ENCODE results near the gene CAT.
"Not testable (repeated sequence)": the region's sequence is repeated elsewhere in the genome, so short reads cannot be mapped to it uniquely, and the experiment has no call there.

Gene CAT

DNA sequence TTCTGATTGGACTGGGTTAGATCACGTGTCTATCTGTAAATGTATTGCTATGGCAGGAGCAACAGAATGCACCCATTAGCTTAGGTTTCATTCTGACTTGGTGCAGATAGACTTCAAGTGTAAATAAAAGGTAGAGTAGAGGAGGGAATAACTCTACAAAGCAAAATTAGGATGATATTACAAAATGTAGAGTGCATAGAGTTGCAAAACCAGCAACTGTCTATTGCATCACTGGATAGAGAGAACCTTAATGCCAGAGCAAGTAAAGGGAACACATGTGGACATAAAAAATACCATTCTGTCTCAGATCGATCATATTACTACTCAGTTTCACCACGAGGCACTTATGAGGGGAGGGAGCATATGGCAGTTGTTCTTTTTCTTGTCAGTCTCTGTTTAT lies 22.0 kb upstream of the CAT start:
- H3K4me3 ChIP-seq (ENCODE audit: low read depth, low read length): no peak overlapping the region
- DNase-seq: no peak
- H3K9me3 ChIP-seq (ENCODE audit: severe bottlenecking): peaks cover 6% of the 10 kb centered on the region
- H3K27ac ChIP-seq: no peak overlapping the region
- no peaks in the 10 kb centered on the region for H3K36me3 ChIP-seq
- no peaks in the 10 kb centered on the region for H3K27me3 ChIP-seq (ENCODE audit: insufficient read depth, low read depth, severe bottlenecking)
- TF ChIP-seq, protein P1, sequence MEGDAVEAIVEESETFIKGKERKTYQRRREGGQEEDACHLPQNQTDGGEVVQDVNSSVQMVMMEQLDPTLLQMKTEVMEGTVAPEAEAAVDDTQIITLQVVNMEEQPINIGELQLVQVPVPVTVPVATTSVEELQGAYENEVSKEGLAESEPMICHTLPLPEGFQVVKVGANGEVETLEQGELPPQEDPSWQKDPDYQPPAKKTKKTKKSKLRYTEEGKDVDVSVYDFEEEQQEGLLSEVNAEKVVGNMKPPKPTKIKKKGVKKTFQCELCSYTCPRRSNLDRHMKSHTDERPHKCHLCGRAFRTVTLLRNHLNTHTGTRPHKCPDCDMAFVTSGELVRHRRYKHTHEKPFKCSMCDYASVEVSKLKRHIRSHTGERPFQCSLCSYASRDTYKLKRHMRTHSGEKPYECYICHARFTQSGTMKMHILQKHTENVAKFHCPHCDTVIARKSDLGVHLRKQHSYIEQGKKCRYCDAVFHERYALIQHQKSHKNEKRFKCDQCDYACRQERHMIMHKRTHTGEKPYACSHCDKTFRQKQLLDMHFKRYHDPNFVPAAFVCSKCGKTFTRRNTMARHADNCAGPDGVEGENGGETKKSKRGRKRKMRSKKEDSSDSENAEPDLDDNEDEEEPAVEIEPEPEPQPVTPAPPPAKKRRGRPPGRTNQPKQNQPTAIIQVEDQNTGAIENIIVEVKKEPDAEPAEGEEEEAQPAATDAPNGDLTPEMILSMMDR (IDR thresholded peaks at IDR 0.05; ENCODE audit: low read depth, low read length): no peak

DNA sequence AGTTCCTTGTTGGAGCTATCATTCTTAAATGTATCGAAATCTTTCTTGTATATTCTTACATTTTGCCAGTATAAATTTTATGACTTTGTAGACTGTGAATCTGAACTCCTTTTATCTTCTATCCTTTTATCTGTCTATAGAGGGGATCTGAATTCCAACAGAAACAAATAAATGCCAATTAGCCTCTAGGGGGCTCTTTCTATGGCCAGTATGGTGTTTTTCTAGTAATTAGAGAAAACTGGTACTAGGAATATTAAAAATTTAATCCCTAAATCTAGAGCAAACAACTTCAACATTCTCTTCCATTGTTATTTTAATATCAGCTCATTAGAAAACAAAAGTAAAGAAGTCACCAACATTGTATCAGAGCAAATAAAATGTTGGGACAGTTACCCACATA lies 21.5 kb upstream of the CAT start:
- H3K4me3 ChIP-seq (ENCODE audit: low read depth, low read length): no peak overlapping the region
- no peaks in the 10 kb centered on the region for H3K27me3 ChIP-seq (ENCODE audit: insufficient read depth, low read depth, severe bottlenecking)
- H3K9me3 ChIP-seq (ENCODE audit: severe bottlenecking): peaks cover 6% of the 10 kb centered on the region
- TF ChIP-seq, protein P1 (IDR thresholded peaks at IDR 0.05; ENCODE audit: low read depth, low read length): no peak
- no peak for DNase-seq
- H3K36me3 ChIP-seq: no peaks in the 10 kb centered on the region
- H3K27ac ChIP-seq: no peak overlapping the region

DNA sequence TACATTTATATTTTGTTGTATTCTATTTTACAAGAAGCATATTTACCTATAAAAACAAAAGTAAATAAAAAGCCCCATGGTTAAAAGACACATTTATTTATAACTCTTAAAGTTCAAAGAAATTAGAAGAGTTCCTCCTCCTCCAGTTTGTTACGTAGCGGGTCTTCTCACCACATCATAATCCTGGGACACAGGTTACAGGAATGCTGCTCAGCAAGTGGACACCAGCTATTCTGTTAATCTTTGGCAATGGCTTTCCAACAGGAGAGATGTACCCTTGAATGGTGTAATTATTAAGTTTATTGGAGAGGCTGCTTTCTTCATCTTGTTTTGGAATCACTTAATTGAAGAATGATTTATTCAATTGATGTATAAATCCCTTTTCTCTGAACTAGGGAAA lies 19.6 kb upstream of the CAT start:
- no peak overlapping the region for H3K27ac ChIP-seq
- H3K36me3 ChIP-seq: no peaks in the 10 kb centered on the region
- DNase-seq: no peak
- TF ChIP-seq, protein P1 (IDR thresholded peaks at IDR 0.05; ENCODE audit: low read depth, low read length): no peak
- H3K9me3 ChIP-seq (ENCODE audit: severe bottlenecking): no peaks in the 10 kb centered on the region
- H3K4me3 ChIP-seq (ENCODE audit: low read depth, low read length): no peak overlapping the region
- no peaks in the 10 kb centered on the region for H3K27me3 ChIP-seq (ENCODE audit: insufficient read depth, low read depth, severe bottlenecking)

DNA sequence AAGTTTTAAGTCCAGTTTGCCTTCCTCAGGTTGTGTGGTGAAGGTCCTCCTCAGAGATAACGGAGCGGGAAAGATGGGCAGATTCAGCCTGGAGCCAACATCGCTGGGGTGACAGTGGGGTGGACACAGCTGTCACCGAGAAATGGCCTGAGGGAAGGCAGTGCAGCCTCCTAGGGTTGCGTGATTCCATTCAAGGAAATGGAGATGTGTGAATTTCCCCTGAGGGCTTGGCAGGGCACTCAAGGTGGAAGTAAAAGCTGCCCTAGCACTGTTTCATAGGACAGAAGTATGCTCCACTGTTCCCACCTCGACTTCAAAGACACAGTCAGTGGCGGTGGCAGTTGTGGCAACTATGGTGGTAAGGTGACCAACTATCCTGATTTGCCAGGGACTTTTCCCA lies 15.4 kb upstream of the CAT start:
- TF ChIP-seq, protein P1 (IDR thresholded peaks at IDR 0.05; ENCODE audit: low read depth, low read length): no peak
- Histone ChIP-seq H3K36me3 (no peaks in the 10 kb centered on the region), H3K4me3 (ENCODE audit: low read depth, low read length) (no peak overlapping the region), H3K9me3 (ENCODE audit: severe bottlenecking) (no peaks in the 10 kb centered on the region), H3K27me3 (ENCODE audit: insufficient read depth, low read depth, severe bottlenecking) (no peaks in the 10 kb centered on the region), H3K27ac (no peak overlapping the region)
- no peak for DNase-seq

DNA sequence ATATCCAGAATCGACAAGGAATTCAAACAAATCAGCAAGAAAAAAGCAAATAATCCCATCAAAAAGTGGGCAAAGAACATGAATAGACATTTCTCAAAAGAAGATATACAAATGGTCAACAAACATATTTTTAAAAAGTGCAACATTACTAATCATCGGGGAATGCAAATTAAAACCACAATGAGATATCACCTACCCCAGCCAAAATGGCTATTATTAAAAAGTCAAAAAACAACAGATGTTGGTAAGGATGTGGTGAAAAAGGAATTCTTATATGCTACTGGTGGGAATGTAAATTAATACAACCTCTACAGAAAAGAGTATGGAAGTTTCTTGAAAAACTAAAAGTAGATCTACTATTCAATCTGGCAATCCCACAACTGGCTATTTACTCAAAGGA lies 13.9 kb upstream of the CAT start:
- H3K27ac ChIP-seq; H3K36me3 ChIP-seq; H3K27me3 ChIP-seq (ENCODE audit: insufficient read depth, low read depth, severe bottlenecking); DNase-seq; H3K4me3 ChIP-seq (ENCODE audit: low read depth, low read length); H3K9me3 ChIP-seq (ENCODE audit: severe bottlenecking): not testable (repeated sequence)

DNA sequence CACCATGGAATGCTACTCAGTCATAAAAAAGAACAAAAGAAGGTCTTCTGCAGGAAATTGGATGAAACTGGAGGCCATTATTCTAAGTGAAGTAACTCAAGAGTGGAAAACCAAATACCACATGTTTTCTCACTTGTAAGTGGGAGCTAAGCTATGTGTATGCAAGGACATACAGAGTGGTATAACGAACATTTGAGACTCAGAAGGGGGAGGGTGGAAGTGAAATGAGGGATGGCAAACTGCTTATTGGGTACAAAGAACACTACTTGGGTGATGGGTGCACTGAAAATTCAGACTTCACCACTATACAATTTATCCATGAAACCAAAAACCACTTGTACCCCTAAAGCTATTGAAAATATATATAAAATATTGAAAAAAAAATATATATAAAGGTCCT lies 13.4 kb upstream of the CAT start:
- no peaks in the 10 kb centered on the region for H3K36me3 ChIP-seq
- no peak for DNase-seq
- H3K9me3 ChIP-seq (ENCODE audit: severe bottlenecking): no peaks in the 10 kb centered on the region
- no peak overlapping the region for H3K4me3 ChIP-seq (ENCODE audit: low read depth, low read length)
- H3K27me3 ChIP-seq (ENCODE audit: insufficient read depth, low read depth, severe bottlenecking): no peaks in the 10 kb centered on the region
- TF ChIP-seq, protein P1 (IDR thresholded peaks at IDR 0.05; ENCODE audit: low read depth, low read length): no peak
- H3K27ac ChIP-seq: no peak overlapping the region
